HepG2 (cell line): ENCODE measurements around the gene NRN1L. TPM values are rescaled to one million over a fixed set of nuclear protein-coding genes. Genes with fewer than 3 reads are reported as not detected.

ENCODE experiments used
- MAX ChIP-seq: IDR thresholded peaks from 2 replicates; pipeline ENCODE4 v1.6.1; 2012; ENCODE audit warnings: inconsistent platforms
- NFIC ChIP-seq: IDR thresholded peaks from 2 replicates; pipeline ENCODE4 v1.6.1; 2012; ENCODE audit warnings: mild to moderate bottlenecking, low read length, inconsistent platforms
- NRL ChIP-seq: sonication (generic); formaldehyde crosslinking; IDR thresholded peaks from 2 replicates; pipeline ENCODE4 v1.5.0; 2020; ENCODE audit warnings: missing genetic modification reagents, mild to moderate bottlenecking, moderate library complexity, borderline replicate concordance
- POLR2A ChIP-seq, 2 experiments: IDR thresholded peaks; 2 replicates each; pipeline ENCODE4 v1.6.1; 2011; ENCODE audit warnings: low read depth in 2 of 2, low read length in 2 of 2, mild to moderate bottlenecking in 1 of 2, moderate library complexity in 1 of 2; ENCODE audit not compliant: insufficient read depth in 1 of 2
- SMAD3 ChIP-seq: sonication (generic); formaldehyde crosslinking; IDR thresholded peaks from 2 replicates; pipeline ENCODE4 v1.4.0; 2020; ENCODE audit warnings: missing genetic modification reagents
- SSRP1 ChIP-seq: IDR thresholded peaks from 2 replicates; pipeline ENCODE4 v1.6.1; 2016; ENCODE audit warnings: control low read depth
- TFAP4 ChIP-seq: sonication (generic); IDR thresholded peaks from 2 replicates; pipeline ENCODE4 v1.6.1; 2016; ENCODE audit warnings: low read depth, borderline replicate concordance
- ZBTB21 ChIP-seq: sonication (generic); formaldehyde crosslinking; IDR thresholded peaks from 2 replicates; pipeline ENCODE4 v1.4.0; 2020; ENCODE audit warnings: missing genetic modification reagents
- ZHX1 ChIP-seq: sonication (generic); formaldehyde crosslinking; IDR thresholded peaks from 2 replicates; pipeline ENCODE4 v1.8.1; 2022; ENCODE audit warnings: low read depth, mild to moderate bottlenecking, missing genetic modification reagents
- ZNF121 ChIP-seq: sonication (generic); formaldehyde crosslinking; IDR thresholded peaks from 2 replicates; pipeline ENCODE4 v1.5.0; 2020; ENCODE audit warnings: mild to moderate bottlenecking, missing genetic modification reagents
- ZNF570 ChIP-seq: sonication (generic); formaldehyde crosslinking; IDR thresholded peaks from 2 replicates; pipeline ENCODE4 v1.4.0; 2020; ENCODE audit warnings: mild to moderate bottlenecking, missing genetic modification reagents, borderline replicate concordance
- ZNF674 ChIP-seq: sonication (generic); formaldehyde crosslinking; IDR thresholded peaks from 2 replicates; pipeline ENCODE4 v1.5.0; 2020; ENCODE audit warnings: low read depth, mild to moderate bottlenecking, missing genetic modification reagents
- ZNF891 ChIP-seq: sonication (generic); formaldehyde crosslinking; IDR thresholded peaks from 2 replicates; pipeline ENCODE4 v1.5.0; 2020; ENCODE audit warnings: mild to moderate bottlenecking, missing genetic modification reagents
- polyA plus RNA-seq, 8 experiments: library from polyadenylated mRNA; depleted of rRNA in 3 of 8; stranded (reverse) in 7 of 8; unstranded in 1 of 8; fragments of >200 nt; fragmentation: Illumina TruSeq in 4 of 8; extraction: Trizol in 4 of 8; gene quantifications; 2 replicates each; pipeline versions ENCODE4 v1.2.1 to v1.2.3, GENCODE V29; 2011 to 2016; ENCODE audit warnings: low read depth in 4 of 8, missing spikeins in 1 of 8, mixed read lengths in 1 of 8; ENCODE audit not compliant: insufficient read depth in 1 of 8
- total RNA-seq, 5 experiments: library from RNA; depleted of rRNA; stranded (reverse); fragments of >200 nt; fragmentation: Illumina TruSeq; extraction: Trizol; gene quantifications; 2 replicates each; pipeline ENCODE4 v1.2.3, GENCODE V29; 2016; ENCODE audit warnings: low read depth in 1 of 5
- TF ChIP-seq, protein P1 (sequence below): sonication (generic); formaldehyde crosslinking; IDR thresholded peaks from 2 replicates; pipeline ENCODE4 v1.4.0; 2020; ENCODE audit warnings: missing genetic modification reagents

Gene NRN1L
- total and polyA plus RNA-seq, 2 of the 13 experiments (the other 11 are each of a cell fraction or from before 2014, with no cell fraction given): 0.53 to 1.2 TPM

- TF ChIP-seq ZNF570: no peak
- peak; percentile 19; the same call in 1 of the 2 replicates for TF ChIP-seq ZNF121 (CRISPR knock-in tag)
- 0 out of 2 replicates have a peak, but pooled peaks have one; percentile 18 for TF ChIP-seq ZNF674 (CRISPR knock-in tag)
- TF ChIP-seq SSRP1 (CRISPR knock-in tag): peak; percentile 13; the same call in 1 of the 2 replicates
- no peak for TF ChIP-seq SMAD3 (CRISPR knock-in tag)
- no peak for TF ChIP-seq MAX
- 0 out of 2 replicates have a peak, but pooled peaks have one; percentile 12 for TF ChIP-seq ZHX1 (CRISPR knock-in tag)
- no peak for TF ChIP-seq POLR2A (IDR thresholded peaks at IDR 0.05; ENCODE audit: insufficient read depth in 1 of 2, low read depth in 2 of 2, low read length in 2 of 2)
- TF ChIP-seq ZBTB21 (CRISPR knock-in tag): no peak
- TF ChIP-seq TFAP4: no peak
- peak; percentile 93 for TF ChIP-seq ZNF891 (CRISPR knock-in tag)
- no peak for TF ChIP-seq NFIC
- TF ChIP-seq, protein P1, sequence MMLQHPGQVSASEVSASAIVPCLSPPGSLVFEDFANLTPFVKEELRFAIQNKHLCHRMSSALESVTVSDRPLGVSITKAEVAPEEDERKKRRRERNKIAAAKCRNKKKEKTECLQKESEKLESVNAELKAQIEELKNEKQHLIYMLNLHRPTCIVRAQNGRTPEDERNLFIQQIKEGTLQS (CRISPR knock-in tag): no peak
- TF ChIP-seq NRL (CRISPR knock-in tag): 0 out of 2 replicates have a peak, but pooled peaks have one; percentile 50
Measured at GRCh38 chr16:67935101-67935401, 50.4 kb downstream of the NRN1L start (continued).
